ENCODE results near the gene VRK3.

Gene VRK3

DNA sequence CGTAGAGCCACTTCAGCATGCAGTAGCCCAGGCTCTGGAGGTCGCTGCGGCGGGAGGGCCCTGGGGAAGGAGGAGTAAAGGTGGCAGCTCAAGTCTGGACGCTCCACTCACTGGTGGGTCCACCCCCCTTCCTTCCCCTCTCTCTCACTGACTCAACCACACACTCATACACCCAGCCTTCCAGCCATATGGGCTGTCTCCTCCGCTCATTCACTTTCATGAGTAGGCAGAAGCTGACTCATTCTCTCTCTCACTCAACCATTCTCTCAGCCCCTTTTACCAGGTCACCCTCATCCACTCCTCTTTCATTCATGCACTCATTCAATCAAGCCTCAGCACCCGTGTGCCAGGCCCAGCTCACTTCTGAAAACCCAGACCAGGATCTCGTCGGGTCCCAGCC is 36.7 kb downstream of the VRK3 start:
- Histone ChIP-seq H3K4me3 (no peak overlapping the region), H3K27ac (no peak overlapping the region), H3K9me3 (ENCODE audit: low read depth, low read length) (no peaks in the 10 kb centered on the region), H3K36me3 (ENCODE audit: insufficient read depth, low read length) (no peaks in the 10 kb centered on the region), H3K9ac (ENCODE audit: insufficient read length) (no peak overlapping the region)
- TF ChIP-seq FOXP2 (optimal IDR thresholded peaks at IDR 0.05; ENCODE audit: control extremely low read depth, extremely low read length, insufficient read depth) = no peak
- TF ChIP-seq EZH2 (IDR thresholded peaks at IDR 0.05) = no peak
- TF ChIP-seq POLR2AphosphoS5 (IDR thresholded peaks at IDR 0.05; ENCODE audit: borderline replicate concordance, low read depth, low read length) = no peak
- no peak for DNase-seq (ENCODE audit: low read depth, low spot score)

DNA sequence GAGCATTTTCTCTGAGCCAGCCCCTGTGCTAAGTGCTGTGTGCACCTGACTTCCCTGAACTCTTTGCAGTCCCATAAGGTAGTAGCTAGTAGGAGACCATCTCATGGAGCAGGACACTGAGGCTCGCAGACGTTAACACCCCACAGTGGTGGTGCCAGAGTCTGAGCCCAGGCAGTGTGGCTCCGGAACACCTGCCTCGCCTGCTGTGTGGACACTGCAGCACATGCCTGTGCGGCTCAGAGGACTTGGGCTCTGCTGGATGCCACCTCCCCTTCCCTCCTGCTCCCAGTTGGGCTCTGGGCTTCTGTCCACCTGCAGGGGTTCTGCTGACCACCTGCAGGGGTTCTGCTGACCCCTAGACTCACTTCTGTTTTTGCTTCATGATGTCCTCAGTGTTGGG is 37.2 kb downstream of the VRK3 start:
- no peaks in the 10 kb centered on the region for H3K36me3 ChIP-seq (ENCODE audit: insufficient read depth, low read length)
- no peak for TF ChIP-seq POLR2AphosphoS5 (IDR thresholded peaks at IDR 0.05; ENCODE audit: borderline replicate concordance, low read depth, low read length)
- no peak for TF ChIP-seq FOXP2 (optimal IDR thresholded peaks at IDR 0.05; ENCODE audit: control extremely low read depth, extremely low read length, insufficient read depth)
- no peak overlapping the region for H3K9ac ChIP-seq (ENCODE audit: insufficient read length)
- H3K4me3 ChIP-seq = no peak overlapping the region
- no peak overlapping the region for H3K27ac ChIP-seq
- no peak for DNase-seq (ENCODE audit: low read depth, low spot score)
- H3K9me3 ChIP-seq (ENCODE audit: low read depth, low read length) = no peaks in the 10 kb centered on the region

DNA sequence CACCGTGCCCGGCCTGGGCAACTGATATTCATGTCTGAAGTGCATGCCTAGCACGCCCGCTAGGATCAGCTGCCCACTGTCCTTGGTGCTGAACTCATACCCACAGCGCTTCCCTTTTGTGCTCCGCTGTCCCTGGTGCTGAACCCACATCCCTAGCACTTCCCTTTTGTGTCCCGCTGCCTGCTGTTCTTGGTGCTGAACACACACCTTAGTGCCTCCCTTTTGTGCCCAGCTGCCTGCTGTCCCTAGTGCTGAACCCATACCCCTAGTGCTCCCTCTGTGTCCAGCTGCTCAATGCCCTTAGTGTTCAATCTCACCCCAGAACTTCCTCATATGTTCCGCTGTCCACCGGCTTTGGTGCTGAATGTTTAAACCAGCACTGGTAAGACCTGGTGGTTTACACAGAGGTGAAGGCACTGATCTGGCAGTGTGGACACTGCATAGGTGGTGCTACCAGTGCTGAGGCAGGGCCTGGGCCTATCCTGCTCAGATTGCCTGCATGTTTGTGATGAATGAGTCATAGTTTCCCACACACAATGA is 37.9 kb downstream of the VRK3 start:
- TF ChIP-seq POLR2AphosphoS5 (IDR thresholded peaks at IDR 0.05; ENCODE audit: borderline replicate concordance, low read depth, low read length) (peak; percentile 47), FOXP2 (optimal IDR thresholded peaks at IDR 0.05; ENCODE audit: control extremely low read depth, extremely low read length, insufficient read depth) (peak; percentile 28), EZH2 (IDR thresholded peaks at IDR 0.05) (no peak)
- Histone ChIP-seq H3K9ac (ENCODE audit: insufficient read length) (no peak overlapping the region), H3K27ac (no peak overlapping the region), H3K9me3 (ENCODE audit: low read depth, low read length) (no peaks in the 10 kb centered on the region), H3K36me3 (ENCODE audit: insufficient read depth, low read length) (no peaks in the 10 kb centered on the region), H3K4me3 (no peak overlapping the region)
- DNase-seq (ENCODE audit: low read depth, low spot score) = peak; percentile 91

DNA sequence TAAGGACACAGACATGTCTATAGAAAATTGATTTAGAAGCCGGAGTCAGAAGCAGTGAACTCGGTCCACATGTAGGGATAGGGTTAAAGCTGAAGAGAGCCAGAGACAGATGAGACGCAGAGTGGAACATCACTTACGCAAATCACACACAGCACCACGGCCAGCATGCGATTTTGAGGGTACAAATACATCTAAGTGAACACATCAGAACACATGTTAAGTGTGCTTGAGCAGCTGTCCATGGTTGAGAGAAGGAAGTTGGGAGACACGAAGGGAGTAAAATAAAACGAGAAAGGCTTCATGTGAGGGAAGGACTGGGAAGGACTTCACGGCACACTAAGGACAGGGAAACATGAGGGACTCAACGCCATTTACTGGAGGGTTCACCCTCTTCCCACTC is 38.8 kb downstream of the VRK3 start:
- no peaks in the 10 kb centered on the region for H3K36me3 ChIP-seq (ENCODE audit: insufficient read depth, low read length)
- no peak for TF ChIP-seq POLR2AphosphoS5 (IDR thresholded peaks at IDR 0.05; ENCODE audit: borderline replicate concordance, low read depth, low read length)
- TF ChIP-seq EZH2 (IDR thresholded peaks at IDR 0.05) = no peak
- TF ChIP-seq FOXP2 (optimal IDR thresholded peaks at IDR 0.05; ENCODE audit: control extremely low read depth, extremely low read length, insufficient read depth) = no peak
- no peak overlapping the region for H3K4me3 ChIP-seq
- no peak overlapping the region for H3K9ac ChIP-seq (ENCODE audit: insufficient read length)
- no peaks in the 10 kb centered on the region for H3K9me3 ChIP-seq (ENCODE audit: low read depth, low read length)
- no peak for DNase-seq (ENCODE audit: low read depth, low spot score)
- no peak overlapping the region for H3K27ac ChIP-seq

DNA sequence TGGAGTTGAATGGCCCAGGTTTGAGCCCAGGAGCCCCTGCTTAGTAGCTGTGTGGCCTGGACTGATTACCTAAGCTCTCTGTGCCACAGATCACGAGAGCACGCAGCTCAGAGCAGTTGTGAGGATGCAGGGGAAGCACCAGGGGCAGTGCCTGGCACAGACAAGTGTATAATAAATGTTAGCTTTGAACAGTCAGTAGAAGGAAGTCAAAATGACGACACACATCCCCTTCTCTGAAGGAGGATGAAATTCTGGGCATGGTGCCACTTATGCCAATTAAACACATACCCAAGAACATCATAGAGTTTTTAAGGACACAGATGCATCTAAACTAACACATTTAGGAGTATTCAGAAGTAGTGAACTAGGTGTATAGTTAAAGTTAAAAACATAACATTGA is 39.3 kb downstream of the VRK3 start:
- Histone ChIP-seq H3K4me3 (no peak overlapping the region), H3K9ac (ENCODE audit: insufficient read length) (no peak overlapping the region), H3K9me3 (ENCODE audit: low read depth, low read length) (no peaks in the 10 kb centered on the region), H3K36me3 (ENCODE audit: insufficient read depth, low read length) (no peaks in the 10 kb centered on the region), H3K27ac (no peak overlapping the region)
- no peak for DNase-seq (ENCODE audit: low read depth, low spot score)
- no peak for TF ChIP-seq EZH2 (IDR thresholded peaks at IDR 0.05)
- no peak for TF ChIP-seq POLR2AphosphoS5 (IDR thresholded peaks at IDR 0.05; ENCODE audit: borderline replicate concordance, low read depth, low read length)
- no peak for TF ChIP-seq FOXP2 (optimal IDR thresholded peaks at IDR 0.05; ENCODE audit: control extremely low read depth, extremely low read length, insufficient read depth)

DNA sequence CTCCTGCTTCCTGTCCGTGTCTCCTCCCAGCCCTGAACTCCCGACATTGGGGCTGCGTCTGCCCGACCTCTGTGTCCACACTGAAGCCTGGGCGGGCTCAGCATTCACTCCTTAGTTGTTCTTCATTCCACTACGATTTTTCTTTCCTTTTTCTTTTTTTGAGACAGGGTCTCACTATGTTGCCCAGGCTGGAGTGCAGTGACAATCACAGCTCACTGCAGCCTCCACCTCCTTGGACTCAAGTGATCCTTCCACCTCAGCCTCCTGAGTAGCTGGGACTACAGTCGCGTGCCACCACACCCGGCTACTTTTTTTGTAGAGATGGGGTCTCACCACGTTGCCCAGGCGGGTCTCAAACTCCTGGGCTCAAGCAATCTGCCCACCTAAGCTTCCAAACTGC is 40.7 kb downstream of the VRK3 start:
- no peaks in the 10 kb centered on the region for H3K9me3 ChIP-seq (ENCODE audit: low read depth, low read length)
- DNase-seq (ENCODE audit: low read depth, low spot score) = no peak
- no peaks in the 10 kb centered on the region for H3K36me3 ChIP-seq (ENCODE audit: insufficient read depth, low read length)
- H3K27ac ChIP-seq = no peak overlapping the region
- TF ChIP-seq EZH2 (IDR thresholded peaks at IDR 0.05) = no peak
- no peak for TF ChIP-seq POLR2AphosphoS5 (IDR thresholded peaks at IDR 0.05; ENCODE audit: borderline replicate concordance, low read depth, low read length)
- TF ChIP-seq FOXP2 (optimal IDR thresholded peaks at IDR 0.05; ENCODE audit: control extremely low read depth, extremely low read length, insufficient read depth) = no peak
- H3K4me3 ChIP-seq = no peak overlapping the region
- H3K9ac ChIP-seq (ENCODE audit: insufficient read length) = no peak overlapping the region

DNA sequence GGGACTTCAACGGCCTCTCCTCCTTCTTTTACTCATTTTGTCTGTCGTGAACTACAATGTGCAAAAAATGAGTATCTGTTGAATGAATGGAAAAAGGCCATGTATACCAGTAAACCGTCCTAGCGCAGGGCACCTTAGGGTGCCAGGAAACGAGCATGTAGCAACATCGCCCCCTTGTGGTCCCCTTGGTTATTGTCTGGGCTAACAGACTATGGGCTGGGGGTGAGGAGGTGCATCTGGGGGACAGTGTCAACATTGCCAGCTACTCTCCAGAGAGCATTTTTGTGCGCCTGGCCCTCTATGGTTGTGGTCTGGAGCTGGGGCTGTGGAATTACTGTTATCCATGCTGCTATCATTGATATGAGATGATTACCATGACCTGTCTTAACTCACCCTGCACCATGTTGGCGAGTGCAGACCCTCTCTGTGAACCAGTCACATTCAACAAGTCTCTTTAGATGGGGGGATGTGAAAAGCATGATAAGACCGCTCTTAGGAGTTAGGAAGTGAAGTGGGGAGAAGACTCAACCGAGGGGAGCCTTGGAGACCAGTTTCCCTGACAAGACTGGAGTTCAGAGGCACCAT is 41.4 kb downstream of the VRK3 start:
- no peak for DNase-seq (ENCODE audit: low read depth, low spot score)
- no peaks in the 10 kb centered on the region for H3K9me3 ChIP-seq (ENCODE audit: low read depth, low read length)
- H3K9ac ChIP-seq (ENCODE audit: insufficient read length) = no peak overlapping the region
- no peaks in the 10 kb centered on the region for H3K36me3 ChIP-seq (ENCODE audit: insufficient read depth, low read length)
- no peak overlapping the region for H3K4me3 ChIP-seq
- TF ChIP-seq POLR2AphosphoS5 (IDR thresholded peaks at IDR 0.05; ENCODE audit: borderline replicate concordance, low read depth, low read length) (no peak; the same call in 1 of the 2 replicates), FOXP2 (optimal IDR thresholded peaks at IDR 0.05; ENCODE audit: control extremely low read depth, extremely low read length, insufficient read depth) (no peak), EZH2 (IDR thresholded peaks at IDR 0.05) (no peak)
- H3K27ac ChIP-seq = no peak overlapping the region

DNA sequence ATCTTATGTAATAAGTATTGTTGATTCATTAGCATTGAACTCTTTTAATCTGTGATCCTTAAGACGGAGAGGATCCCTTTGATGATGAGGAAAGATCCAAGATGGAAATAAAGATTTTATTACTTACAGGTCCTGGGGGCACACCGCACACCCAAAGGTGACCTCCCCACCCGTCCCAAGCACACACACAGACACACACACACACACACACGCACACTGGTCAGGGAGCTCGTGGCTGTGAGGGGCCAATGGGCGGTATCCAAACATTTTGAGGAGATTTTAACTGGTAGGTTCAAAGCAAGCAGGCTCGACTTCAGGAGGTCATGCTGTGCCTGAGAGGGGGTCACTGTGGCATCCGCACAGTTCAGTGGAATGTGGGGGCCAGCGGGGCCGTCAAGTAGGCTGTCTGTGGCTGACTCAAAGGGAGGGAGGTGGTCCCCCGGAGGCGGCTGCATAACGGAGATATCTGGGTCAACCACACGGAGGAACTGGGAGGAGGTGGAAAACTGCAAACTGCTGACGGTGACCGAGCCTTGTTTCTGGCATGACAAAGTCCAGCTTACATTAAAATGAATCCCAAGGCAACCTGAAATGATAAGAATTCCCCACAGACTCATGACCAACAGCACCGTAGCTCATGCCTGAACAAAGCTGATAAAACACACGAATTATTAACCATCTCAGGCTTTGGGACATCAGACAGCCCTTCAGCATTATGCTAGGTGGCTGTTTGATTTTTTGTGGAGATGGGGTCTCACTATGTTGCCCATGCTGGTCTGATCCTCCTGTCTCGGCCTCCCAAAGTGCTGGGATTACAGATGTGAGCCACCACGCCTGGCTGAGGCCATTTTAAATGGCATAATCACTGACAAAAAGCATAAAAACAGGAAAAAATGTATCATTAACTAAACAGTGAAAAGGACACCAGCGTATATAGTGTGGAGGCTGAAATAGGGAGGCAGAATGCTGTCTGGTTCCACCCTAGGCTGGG is 43.3 kb downstream of the VRK3 start:
- H3K4me3 ChIP-seq = no peak overlapping the region
- no peak overlapping the region for H3K27ac ChIP-seq
- no peaks in the 10 kb centered on the region for H3K36me3 ChIP-seq (ENCODE audit: insufficient read depth, low read length)
- no peaks in the 10 kb centered on the region for H3K9me3 ChIP-seq (ENCODE audit: low read depth, low read length)
- no peak overlapping the region for H3K9ac ChIP-seq (ENCODE audit: insufficient read length)
- TF ChIP-seq POLR2AphosphoS5 (IDR thresholded peaks at IDR 0.05; ENCODE audit: borderline replicate concordance, low read depth, low read length) (no peak), FOXP2 (optimal IDR thresholded peaks at IDR 0.05; ENCODE audit: control extremely low read depth, extremely low read length, insufficient read depth) (no peak), EZH2 (IDR thresholded peaks at IDR 0.05) (no peak)
- no peak for DNase-seq (ENCODE audit: low read depth, low spot score)
